Activated naive CD4-positive, alpha-beta T cell treated with anti-CD3 and anti-CD28 coated beads, Interleukin-2, amount 50 U/mL, for 24 hours (primary cell): Measurements from ENCODE around the gene ZSCAN1.
"Not testable (repeated sequence)": the region's sequence is repeated elsewhere in the genome, so short reads cannot be mapped to it uniquely, and the experiment has no call there.

Experiments
- H3K27ac Mint-ChIP-seq: one replicate; pipeline ENCODE4 v1.8.0; 2021; ENCODE audit warnings: mild to moderate bottlenecking, mixed read lengths
- H3K27me3 Mint-ChIP-seq: one replicate; pipeline ENCODE4 v1.8.0; 2021; ENCODE audit warnings: mixed read lengths
- H3K36me3 Mint-ChIP-seq: one replicate; pipeline ENCODE4 v1.8.0; 2021; ENCODE audit warnings: mixed read lengths
- H3K4me1 Mint-ChIP-seq: one replicate; pipeline ENCODE4 v1.8.0; 2021; ENCODE audit warnings: mixed read lengths
- H3K4me3 Mint-ChIP-seq: one replicate; pipeline ENCODE4 v1.8.0; 2021; ENCODE audit warnings: mild to moderate bottlenecking, mixed read lengths
- H3K9me3 Mint-ChIP-seq: one replicate; pipeline ENCODE4 v1.8.0; 2021; ENCODE audit warnings: mixed read lengths

The ZSCAN1 gene

GRCh38 chr19:58033741-58034476, at the start of gene ZSCAN1:
Gene ZSCAN1, plus strand, starts transcription at chr19:58034025. Its CDS starts 3,812 bp downstream, at chr19:58037837.
- no peaks in the 10 kb centered on the region for H3K4me1 Mint-ChIP-seq
- H3K27me3 Mint-ChIP-seq: peaks cover 32% of the 10 kb centered on the region
- peaks cover 21% of the 10 kb centered on the region for H3K36me3 Mint-ChIP-seq
- no peak within 1 kb of the TSS for H3K27ac Mint-ChIP-seq
- no peak within 1 kb of the TSS for H3K4me3 Mint-ChIP-seq
- H3K9me3 Mint-ChIP-seq: peaks cover 8% of the 10 kb centered on the region

- H3K9me3 Mint-ChIP-seq: peaks cover 19% of the 10 kb centered on the region
- no peak overlapping the region for H3K27ac Mint-ChIP-seq
- peaks cover 68% of the 10 kb centered on the region for H3K36me3 Mint-ChIP-seq
These were observed 41.0 kb upstream of the ZSCAN1 start for GRCh38 chr19:57992841-57993240.

GRCh38 chr19:58000677-58001076, 33.1 kb upstream of the ZSCAN1 start:
- Mint-ChIP-seq H3K36me3 (peaks cover 73% of the 10 kb centered on the region), H3K27ac (no peak overlapping the region), H3K4me3 (peak overlapping the region; percentile 90), H3K4me1 (peaks cover 29% of the 10 kb centered on the region), H3K9me3 (peaks cover 16% of the 10 kb centered on the region), H3K27me3 (no peaks in the 10 kb centered on the region)

More at GRCh38 chr19:57992841-57993240, 41.0 kb upstream of the ZSCAN1 start:
- Mint-ChIP-seq H3K4me1 (no peaks in the 10 kb centered on the region), H3K4me3 (no peak overlapping the region), H3K27me3 (no peaks in the 10 kb centered on the region)

GRCh38 chr19:58001895-58002369, 31.9 kb upstream of the ZSCAN1 start:
- peaks cover 29% of the 10 kb centered on the region for H3K4me1 Mint-ChIP-seq
- H3K4me3 Mint-ChIP-seq: peak overlapping the region; percentile 90
- no peaks in the 10 kb centered on the region for H3K27me3 Mint-ChIP-seq
- H3K27ac Mint-ChIP-seq: peak overlapping the region; percentile 65
- peaks cover 16% of the 10 kb centered on the region for H3K9me3 Mint-ChIP-seq
- H3K36me3 Mint-ChIP-seq: peaks cover 73% of the 10 kb centered on the region

- peaks cover 29% of the 10 kb centered on the region for H3K4me1 Mint-ChIP-seq
- peaks cover 20% of the 10 kb centered on the region for H3K9me3 Mint-ChIP-seq
- peaks cover 72% of the 10 kb centered on the region for H3K36me3 Mint-ChIP-seq
These were observed 31.2 kb upstream of the ZSCAN1 start, which contains the start of gene ZNF606 for GRCh38 chr19:58002384-58003173. Gene ZNF606, minus strand, starts transcription at chr19:58002820. Its CDS starts 1,501 bp downstream, at chr19:58001319.

GRCh38 chr19:58003174-58003828, 30.5 kb upstream of the ZSCAN1 start:
- Mint-ChIP-seq H3K27me3 (no peaks in the 10 kb centered on the region), H3K9me3 (peaks cover 22% of the 10 kb centered on the region), H3K4me1 (peaks cover 29% of the 10 kb centered on the region), H3K4me3 (peak overlapping the region; percentile 90), H3K27ac (peak overlapping the region; percentile 88), H3K36me3 (peaks cover 68% of the 10 kb centered on the region)

More at GRCh38 chr19:58002384-58003173, 31.2 kb upstream of the ZSCAN1 start, which contains the start of gene ZNF606:
- Mint-ChIP-seq H3K27me3 (no peaks in the 10 kb centered on the region), H3K27ac (peak within 1 kb of the TSS; percentile 88), H3K4me3 (peak within 1 kb of the TSS; percentile 90)

- Mint-ChIP-seq H3K4me3 (no peak overlapping the region), H3K27me3 (no peaks in the 10 kb centered on the region), H3K9me3 (peaks cover 19% of the 10 kb centered on the region), H3K27ac (no peak overlapping the region), H3K36me3 (peaks cover 49% of the 10 kb centered on the region), H3K4me1 (peaks cover 15% of the 10 kb centered on the region)
These were observed 26.5 kb upstream of the ZSCAN1 start for GRCh38 chr19:58007285-58007684.

- H3K9me3 Mint-ChIP-seq: peaks cover 17% of the 10 kb centered on the region
- H3K36me3 Mint-ChIP-seq: peaks cover 49% of the 10 kb centered on the region
- H3K4me3 Mint-ChIP-seq, H3K4me1 Mint-ChIP-seq, H3K27me3 Mint-ChIP-seq, H3K27ac Mint-ChIP-seq: not testable (repeated sequence)
These were observed 24.9 kb upstream of the ZSCAN1 start for GRCh38 chr19:58008877-58009276.

GRCh38 chr19:58009301-58009665, 24.5 kb upstream of the ZSCAN1 start:
- Mint-ChIP-seq H3K27ac (no peak overlapping the region), H3K4me1 (peaks cover 8% of the 10 kb centered on the region), H3K27me3 (no peaks in the 10 kb centered on the region), H3K4me3 (no peak overlapping the region), H3K9me3 (peaks cover 14% of the 10 kb centered on the region), H3K36me3 (peaks cover 45% of the 10 kb centered on the region)

- peaks cover 40% of the 10 kb centered on the region for H3K36me3 Mint-ChIP-seq
- H3K4me3 Mint-ChIP-seq: peak overlapping the region; percentile 54
- no peaks in the 10 kb centered on the region for H3K27me3 Mint-ChIP-seq
- peaks cover 3% of the 10 kb centered on the region for H3K4me1 Mint-ChIP-seq
- H3K9me3 Mint-ChIP-seq: peaks cover 10% of the 10 kb centered on the region
- H3K27ac Mint-ChIP-seq: no peak overlapping the region
These were observed 24.0 kb upstream of the ZSCAN1 start for GRCh38 chr19:58009666-58010301.

- H3K4me3 Mint-ChIP-seq: peak overlapping the region; percentile 55
These were observed 23.3 kb upstream of the ZSCAN1 start for GRCh38 chr19:58010507-58010906.

GRCh38 chr19:58014141-58014540, 19.7 kb upstream of the ZSCAN1 start:
- Mint-ChIP-seq H3K9me3 (peaks cover 4% of the 10 kb centered on the region), H3K4me1 (peaks cover 3% of the 10 kb centered on the region), H3K36me3 (peaks cover 12% of the 10 kb centered on the region), H3K27me3 (peaks cover 2% of the 10 kb centered on the region), H3K4me3 (no peak overlapping the region), H3K27ac (no peak overlapping the region)

More at GRCh38 chr19:58010507-58010906, 23.3 kb upstream of the ZSCAN1 start:
- Mint-ChIP-seq H3K27me3 (no peaks in the 10 kb centered on the region), H3K36me3 (peaks cover 34% of the 10 kb centered on the region), H3K27ac (no peak overlapping the region), H3K4me1 (peaks cover 3% of the 10 kb centered on the region), H3K9me3 (peaks cover 9% of the 10 kb centered on the region)

- Mint-ChIP-seq H3K27me3 (peaks cover 2% of the 10 kb centered on the region), H3K9me3 (peaks cover 5% of the 10 kb centered on the region), H3K36me3 (peaks cover 9% of the 10 kb centered on the region), H3K4me1 (no peaks in the 10 kb centered on the region), H3K27ac (no peak overlapping the region), H3K4me3 (no peak overlapping the region)
These were observed 13.7 kb upstream of the ZSCAN1 start for GRCh38 chr19:58020129-58020528.

- Mint-ChIP-seq H3K27ac (no peak overlapping the region), H3K4me1 (no peaks in the 10 kb centered on the region), H3K9me3 (peaks cover 10% of the 10 kb centered on the region), H3K27me3 (peaks cover 2% of the 10 kb centered on the region), H3K36me3 (peaks cover 10% of the 10 kb centered on the region), H3K4me3 (no peak overlapping the region)
These were observed 12.1 kb upstream of the ZSCAN1 start for GRCh38 chr19:58021541-58022282.
